Prostate gland (tissue), 2 donors: ENCODE data around the gene RSPO3. TPM values are rescaled to one million over a fixed set of nuclear protein-coding genes. Genes with fewer than 3 reads are reported as not detected.

Experiments used
- DNase-seq: peaks from one replicate; pipeline ENCODE4 v3.0.0-alpha.2; 2019; ENCODE audit warnings: low spot score
- H3K27ac ChIP-seq, 2 donors: fragments of 200-600 bp; sonication (generic); 2 replicates each; pipeline ENCODE4 v1.5.1; 2017 to 2019
- H3K27me3 ChIP-seq: fragments of 200-600 bp; sonication (generic); replicated peaks from 2 replicates; pipeline ENCODE4 v1.5.1; 2019; ENCODE audit not compliant: insufficient read depth
- H3K36me3 ChIP-seq, 2 donors: fragments of 200-600 bp; sonication (generic); 1 replicate in 1 of 2; 2 replicates in 1 of 2; pipeline versions ENCODE4 v1.5.1 to v1.8.1; 2017 to 2019
- H3K4me1 ChIP-seq: fragments of 200-600 bp; sonication (generic); replicated peaks from 2 replicates; pipeline ENCODE4 v1.5.1; 2019
- H3K4me3 ChIP-seq, 2 donors: fragments of 200-600 bp; sonication (generic); 2 replicates each; pipeline ENCODE4 v1.5.1; 2017 to 2019
- H3K9me3 ChIP-seq: fragments of 200-600 bp; sonication (generic); 2 replicates; pipeline ENCODE4 v1.5.1; 2017
- CTCF ChIP-seq, 4 experiments: fragments of 200-600 bp in 2 of 4; fragments of 450-650 bp in 2 of 4; sonication (generic) in 2 of 4; IDR thresholded peaks; 1 replicate in 3 of 4; 2 replicates in 1 of 4; pipeline ENCODE4 v1.5.1; 2016 to 2019; ENCODE audit warnings: antibody characterized with exemption in 4 of 4, mild to moderate bottlenecking in 2 of 4, moderate library complexity in 2 of 4
- POLR2A ChIP-seq: fragments of 450-650 bp; IDR thresholded peaks from one replicate; pipeline ENCODE4 v1.6.1; 2016; ENCODE audit warnings: antibody characterized with exemption, mild to moderate bottlenecking
- POLR2AphosphoS5 ChIP-seq: sonication (generic); formaldehyde crosslinking; IDR thresholded peaks from one replicate; pipeline ENCODE4 v1.6.1; 2017; ENCODE audit warnings: antibody characterized with exemption
- WGBS: methylation state at CpG from one replicate; pipeline ENCODE4 v1.1.5; 2018; 5-methylcytosine and 5-hydroxymethylcytosine counted together
- intact Hi-C: fragments of 100-400 bp; cut with DNase I; formaldehyde crosslinking; loops from one replicate; pipeline ENCODE4 v1.14.2; 2022
- total RNA-seq, 2 donors: library from RNA; depleted of rRNA; stranded (reverse); fragments of >200 nt; gene quantifications; one replicate each; pipeline ENCODE4 v1.1.0, GENCODE V29; 2016

Gene RSPO3
- total RNA-seq, 2 donors from 2014 or later: 1.9 to 4.8 TPM

DNA sequence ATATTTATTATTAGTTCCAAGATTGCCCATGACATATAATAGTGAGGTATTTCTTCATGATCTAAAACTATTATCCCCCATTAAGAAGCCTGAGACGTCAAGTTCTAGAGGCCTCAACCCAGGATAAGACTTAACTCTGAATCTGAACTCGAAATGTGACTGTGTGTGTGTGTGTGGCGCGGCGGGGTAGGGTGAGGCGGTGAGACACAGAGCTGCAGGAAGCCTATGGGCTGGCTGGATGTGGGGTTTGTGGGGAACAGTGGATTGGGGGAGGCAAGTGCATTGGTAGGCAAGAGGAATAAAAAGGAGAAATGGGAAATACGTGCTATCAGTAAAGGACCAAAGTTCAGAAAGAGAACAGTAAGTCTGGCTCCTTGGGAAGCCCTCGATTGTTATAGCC lies 81.6 kb downstream of the RSPO3 start:
- Histone ChIP-seq H3K36me3 (no peaks in the 10 kb centered on the region), H3K4me3 (no peak overlapping the region), H3K27me3 (no peaks in the 10 kb centered on the region), H3K4me1 (no peaks in the 10 kb centered on the region), H3K27ac (no peak overlapping the region), H3K9me3 (no peaks in the 10 kb centered on the region)
- intact Hi-C loops: no loop called here
- no peak for TF ChIP-seq POLR2AphosphoS5
- no peak for TF ChIP-seq CTCF (IDR thresholded peaks at IDR 0.05)
- TF ChIP-seq POLR2A: no peak
- WGBS: 92% methylated on average over 8 of the region's 8 CpGs
- no peak for DNase-seq

DNA sequence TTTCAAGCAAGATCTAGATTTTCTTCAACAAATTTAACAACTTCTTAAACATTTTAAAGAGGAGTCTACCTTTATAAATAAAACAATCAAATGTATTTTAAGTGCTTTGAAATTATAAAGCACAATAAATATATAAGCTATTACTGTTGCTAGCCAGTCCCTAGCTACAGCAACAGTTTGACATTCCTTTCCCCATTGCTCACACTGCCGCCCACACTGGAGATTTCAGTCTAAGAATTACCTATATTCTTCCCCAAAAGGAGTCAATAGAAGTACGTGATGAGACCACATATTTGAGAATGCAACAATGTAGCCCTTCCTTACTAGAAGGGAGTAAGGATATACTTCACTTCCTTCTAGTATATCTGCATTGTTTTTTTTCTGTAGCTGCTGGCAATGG lies 82.8 kb downstream of the RSPO3 start:
- intact Hi-C loops: no loop called here
- Histone ChIP-seq H3K4me3 (no peak overlapping the region), H3K27ac (no peak overlapping the region), H3K9me3 (no peaks in the 10 kb centered on the region), H3K4me1 (no peaks in the 10 kb centered on the region), H3K36me3 (no peaks in the 10 kb centered on the region), H3K27me3 (no peaks in the 10 kb centered on the region)
- 55% methylated on average over 2 of the region's 2 CpGs for WGBS
- no peak for DNase-seq
- TF ChIP-seq CTCF (IDR thresholded peaks at IDR 0.05) (no peak), POLR2AphosphoS5 (no peak), POLR2A (no peak)

- Histone ChIP-seq H3K27me3 (no peaks in the 10 kb centered on the region), H3K27ac (no peak overlapping the region), H3K4me1 (no peaks in the 10 kb centered on the region), H3K36me3 (no peaks in the 10 kb centered on the region), H3K9me3 (no peaks in the 10 kb centered on the region), H3K4me3 (no peak overlapping the region)
- no peak for TF ChIP-seq POLR2AphosphoS5
- TF ChIP-seq CTCF (IDR thresholded peaks at IDR 0.05): no peak
- no peak for TF ChIP-seq POLR2A
- intact Hi-C loops: no loop called here
- DNase-seq: no peak
These were observed 84.2 kb downstream of the RSPO3 start for GRCh38 chr6:127202676-127203075.

DNA sequence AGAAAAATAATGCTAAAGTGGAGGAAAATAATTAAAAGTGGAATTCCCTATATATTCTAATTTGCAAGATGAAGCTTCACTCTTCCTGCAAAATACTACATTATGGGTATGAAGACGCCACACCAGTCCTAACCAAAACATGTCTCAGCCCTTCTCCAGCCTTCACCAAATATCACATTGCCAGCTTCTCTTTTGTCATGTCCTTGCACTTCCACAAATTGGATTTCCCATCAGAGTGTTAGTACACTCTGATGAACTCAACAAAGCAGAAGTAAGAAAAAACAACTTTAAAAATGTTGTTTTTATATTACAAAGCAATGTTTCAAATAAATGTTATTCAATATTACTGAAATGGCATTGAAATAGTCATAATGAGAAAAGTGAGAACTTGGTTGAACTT lies 85.8 kb downstream of the RSPO3 start:
- Histone ChIP-seq H3K27ac (no peak overlapping the region), H3K36me3 (no peaks in the 10 kb centered on the region), H3K4me1 (no peaks in the 10 kb centered on the region), H3K27me3 (no peaks in the 10 kb centered on the region), H3K9me3 (no peaks in the 10 kb centered on the region), H3K4me3 (no peak overlapping the region)
- DNase-seq: no peak
- TF ChIP-seq CTCF (IDR thresholded peaks at IDR 0.05) (no peak), POLR2A (no peak), POLR2AphosphoS5 (no peak)
- 87% methylated on average over 1 of the region's 1 CpG for WGBS
- intact Hi-C loops: no loop called here

DNA sequence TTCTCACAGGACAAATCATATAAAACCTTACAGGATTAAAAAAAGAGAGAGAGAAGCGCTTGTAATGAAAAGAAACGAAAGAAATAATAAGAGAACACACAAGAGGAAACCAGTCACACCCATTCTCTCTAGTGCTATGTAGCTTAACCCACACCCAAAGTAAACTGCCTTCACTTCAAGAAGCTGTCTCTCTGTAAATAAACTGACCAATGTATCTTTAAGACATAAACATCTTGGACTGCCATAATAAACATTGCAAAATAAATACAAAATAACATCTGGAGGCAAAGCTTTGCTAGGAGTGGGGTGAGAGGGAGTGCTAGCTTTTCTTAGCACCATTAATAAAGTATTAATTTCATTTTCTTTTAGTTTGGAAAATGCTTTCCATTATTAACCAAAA lies 86.6 kb downstream of the RSPO3 start:
- Histone ChIP-seq H3K4me3 (no peak overlapping the region), H3K4me1 (no peaks in the 10 kb centered on the region), H3K27me3 (no peaks in the 10 kb centered on the region), H3K27ac (no peak overlapping the region), H3K9me3 (no peaks in the 10 kb centered on the region), H3K36me3 (no peaks in the 10 kb centered on the region)
- DNase-seq: no peak
- intact Hi-C loops: no loop called here
- WGBS: 40% methylated on average over 2 of the region's 2 CpGs
- TF ChIP-seq POLR2A (no peak), CTCF (IDR thresholded peaks at IDR 0.05) (no peak), POLR2AphosphoS5 (no peak)
